Hepatocyte (in vitro differentiated cells): ENCODE measurements around the gene FAM162A. TPM values are rescaled to one million over a fixed set of nuclear protein-coding genes. Genes with fewer than 3 reads are reported as not detected.
A peak's percentile ranks its signal among the peaks of the same experiment; 100 is the strongest.

Experiments
- DNase-seq: peaks from one replicate; pipeline ENCODE4 v3.0.0-alpha.2; 2016; ENCODE audit warnings: low spot score
- H2AFZ ChIP-seq: fragments of 200-600 bp; sonication (generic); 2 replicates; pipeline ENCODE4 v1.6.0; 2016; ENCODE audit warnings: antibody characterized with exemption, mild to moderate bottlenecking
- H3K27ac ChIP-seq: fragments of 200-600 bp; sonication (generic); 2 replicates; pipeline ENCODE4 v1.5.1; 2016; ENCODE audit warnings: mild to moderate bottlenecking
- H3K27me3 ChIP-seq: fragments of 200-600 bp; sonication (generic); 2 replicates; pipeline ENCODE4 v1.6.1; 2016
- H3K36me3 ChIP-seq: fragments of 200-600 bp; sonication (generic); replicated peaks from 2 replicates; pipeline ENCODE4 v1.5.1; 2016; ENCODE audit warnings: low read depth; ENCODE audit not compliant: insufficient read depth
- H3K4me1 ChIP-seq: fragments of 200-600 bp; sonication (generic); 2 replicates; pipeline ENCODE4 v1.5.1; 2016; ENCODE audit warnings: mild to moderate bottlenecking, moderate library complexity; ENCODE audit not compliant: insufficient read depth
- H3K4me2 ChIP-seq: fragments of 200-600 bp; sonication (generic); 2 replicates; pipeline ENCODE4 v1.6.0; 2016
- H3K4me3 ChIP-seq: fragments of 200-600 bp; sonication (generic); 2 replicates; pipeline ENCODE4 v1.5.1; 2016; ENCODE audit warnings: mild to moderate bottlenecking
- H3K79me2 ChIP-seq: fragments of 200-600 bp; sonication (generic); 2 replicates; pipeline ENCODE4 v1.6.0; 2017; ENCODE audit warnings: mild to moderate bottlenecking
- H3K9me2 ChIP-seq: fragments of 200-600 bp; sonication (generic); replicated peaks from 2 replicates; pipeline ENCODE4 v1.6.0; 2017; ENCODE audit warnings: mild to moderate bottlenecking; ENCODE audit not compliant: insufficient read depth
- H3K9me3 ChIP-seq: fragments of 200-600 bp; sonication (generic); 2 replicates; pipeline ENCODE4 v1.5.1; 2016; ENCODE audit warnings: low read depth, mild to moderate bottlenecking
- H4K20me1 ChIP-seq: fragments of 200-600 bp; sonication (generic); 2 replicates; pipeline ENCODE4 v1.6.0; 2016; ENCODE audit warnings: mild to moderate bottlenecking; ENCODE audit not compliant: insufficient read depth, poor library complexity, severe bottlenecking
- EZH2 ChIP-seq: fragments of 200-600 bp; sonication (generic); IDR thresholded peaks from 2 replicates; pipeline ENCODE4 v1.6.1; 2016; ENCODE audit warnings: antibody characterized with exemption, mild to moderate bottlenecking, borderline replicate concordance
- EZH2phosphoT487 ChIP-seq: fragments of 200-600 bp; sonication (generic); IDR thresholded peaks from one replicate; pipeline ENCODE4 v1.6.1; 2018; ENCODE audit warnings: antibody characterized with exemption, mild to moderate bottlenecking, low read depth, moderate library complexity; ENCODE audit not compliant: unreplicated experiment, severe bottlenecking
- WGBS: methylation state at CpG from one replicate; pipeline ENCODE4 v1.1.6; 2016; ENCODE audit warnings: low lambda C conversion rate; ENCODE audit errors: missing lambda C conversion rate; 5-methylcytosine and 5-hydroxymethylcytosine counted together
- polyA plus RNA-seq: library from polyadenylated mRNA; unstranded; fragments of >200 nt; fragmentation: Nextera tagmentation; extraction: Ambion mirVana; gene quantifications from 2 replicates; pipeline ENCODE4 v1.2.1, GENCODE V29; 2016
- total RNA-seq: library from RNA; depleted of rRNA; stranded (reverse); fragments of >200 nt; gene quantifications from 2 replicates; pipeline ENCODE4 v1.2.3, GENCODE V29; 2014
- TF ChIP-seq, protein P1 (sequence below): fragments of 200-600 bp; sonication (generic); IDR thresholded peaks from 2 replicates; pipeline ENCODE4 v1.5.1; 2016; ENCODE audit warnings: antibody characterized with exemption, mild to moderate bottlenecking; ENCODE audit not compliant: poor library complexity

Gene FAM162A
- total and polyA plus RNA-seq, 2 experiments from 2014 or later = 50.4 to 107 TPM

DNA sequence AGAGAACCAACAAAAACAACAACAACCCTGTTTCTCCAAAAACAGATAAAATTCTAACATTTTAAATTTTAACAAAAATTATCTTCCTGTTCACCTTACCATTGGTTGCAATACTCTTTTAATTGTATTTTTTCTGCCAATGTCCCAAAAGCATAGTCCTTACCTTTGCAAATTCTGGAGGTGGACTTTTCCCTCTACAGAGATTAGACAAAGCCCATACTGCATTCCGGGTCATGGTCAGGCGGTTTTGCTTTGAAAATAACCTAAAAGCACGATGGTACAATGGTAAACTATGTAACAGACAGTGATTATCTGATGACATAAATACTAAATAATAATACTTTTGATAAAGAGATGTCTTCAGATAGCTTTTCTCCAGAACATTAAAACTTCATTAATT, 67.4 kb downstream of the FAM162A start:
- DNase-seq = no peak
- WGBS = 75% methylated on average over 3 of the region's 3 CpGs
- Histone ChIP-seq H3K4me2 (no peak overlapping the region), H3K27me3 (no peaks in the 10 kb centered on the region), H3K9me3 (no peaks in the 10 kb centered on the region), H2AFZ (no peak overlapping the region), H3K4me1 (no peaks in the 10 kb centered on the region), H3K79me2 (peaks cover 31% of the 10 kb centered on the region), H3K36me3 (no peaks in the 10 kb centered on the region), H3K9me2 (no peaks in the 10 kb centered on the region), H4K20me1 (no peaks in the 10 kb centered on the region), H3K4me3 (no peak overlapping the region), H3K27ac (no peak overlapping the region)
- TF ChIP-seq EZH2phosphoT487 = no peak
- no peak for TF ChIP-seq EZH2
- TF ChIP-seq, protein P1, sequence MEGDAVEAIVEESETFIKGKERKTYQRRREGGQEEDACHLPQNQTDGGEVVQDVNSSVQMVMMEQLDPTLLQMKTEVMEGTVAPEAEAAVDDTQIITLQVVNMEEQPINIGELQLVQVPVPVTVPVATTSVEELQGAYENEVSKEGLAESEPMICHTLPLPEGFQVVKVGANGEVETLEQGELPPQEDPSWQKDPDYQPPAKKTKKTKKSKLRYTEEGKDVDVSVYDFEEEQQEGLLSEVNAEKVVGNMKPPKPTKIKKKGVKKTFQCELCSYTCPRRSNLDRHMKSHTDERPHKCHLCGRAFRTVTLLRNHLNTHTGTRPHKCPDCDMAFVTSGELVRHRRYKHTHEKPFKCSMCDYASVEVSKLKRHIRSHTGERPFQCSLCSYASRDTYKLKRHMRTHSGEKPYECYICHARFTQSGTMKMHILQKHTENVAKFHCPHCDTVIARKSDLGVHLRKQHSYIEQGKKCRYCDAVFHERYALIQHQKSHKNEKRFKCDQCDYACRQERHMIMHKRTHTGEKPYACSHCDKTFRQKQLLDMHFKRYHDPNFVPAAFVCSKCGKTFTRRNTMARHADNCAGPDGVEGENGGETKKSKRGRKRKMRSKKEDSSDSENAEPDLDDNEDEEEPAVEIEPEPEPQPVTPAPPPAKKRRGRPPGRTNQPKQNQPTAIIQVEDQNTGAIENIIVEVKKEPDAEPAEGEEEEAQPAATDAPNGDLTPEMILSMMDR = no peak

DNA sequence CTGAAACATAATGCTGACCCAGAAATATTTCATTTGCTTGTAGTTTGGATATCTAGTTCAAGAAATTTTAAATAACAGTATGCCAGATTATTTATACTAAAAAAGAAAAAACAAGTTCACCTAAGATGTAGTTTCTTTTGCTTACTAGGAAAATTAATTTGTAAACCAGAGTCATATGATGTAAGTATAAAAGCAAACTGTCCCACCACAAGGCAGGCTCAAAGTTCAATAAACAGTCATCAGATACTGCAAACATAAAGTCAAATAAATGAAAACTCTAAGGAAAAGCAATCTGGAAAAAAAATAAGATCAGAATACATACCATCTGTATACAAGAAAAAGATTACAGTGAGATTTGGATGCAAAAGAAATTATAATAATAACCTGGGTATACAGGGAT, 72.1 kb downstream of the FAM162A start:
- H2AFZ ChIP-seq = no peak overlapping the region
- H3K4me1 ChIP-seq = peaks cover 3% of the 10 kb centered on the region
- no peaks in the 10 kb centered on the region for H3K27me3 ChIP-seq
- H3K27ac ChIP-seq = peak overlapping the region; percentile 3
- H4K20me1 ChIP-seq = no peaks in the 10 kb centered on the region
- H3K9me3 ChIP-seq = no peaks in the 10 kb centered on the region
- H3K9me2 ChIP-seq = no peaks in the 10 kb centered on the region
- peaks cover 23% of the 10 kb centered on the region for H3K79me2 ChIP-seq
- TF ChIP-seq EZH2phosphoT487 (no peak), EZH2 (no peak)
- no peak overlapping the region for H3K4me3 ChIP-seq
- H3K4me2 ChIP-seq = no peak overlapping the region
- no peaks in the 10 kb centered on the region for H3K36me3 ChIP-seq
- DNase-seq = no peak

DNA sequence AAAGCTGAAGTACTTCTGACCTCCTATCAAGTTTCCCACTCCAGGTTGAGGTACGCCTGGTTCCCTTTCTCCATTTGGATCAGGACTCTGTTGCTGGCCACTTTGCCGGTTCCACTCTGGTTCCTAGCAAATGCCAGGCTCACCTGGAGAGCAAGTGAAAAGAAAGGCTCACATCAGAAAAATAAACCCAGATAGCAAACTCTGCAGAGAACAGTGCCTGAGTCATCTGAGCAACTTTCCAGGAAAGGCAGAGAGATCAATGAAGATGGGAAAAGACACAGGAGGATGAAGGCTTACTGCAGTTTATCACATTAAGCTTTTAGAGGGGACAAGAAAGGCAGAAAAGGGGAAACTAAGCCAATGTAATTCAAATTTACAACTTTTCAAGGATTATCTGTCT, 73.7 kb downstream of the FAM162A start:
- Histone ChIP-seq H3K9me2 (no peaks in the 10 kb centered on the region), H4K20me1 (no peaks in the 10 kb centered on the region), H3K79me2 (peaks cover 30% of the 10 kb centered on the region), H3K36me3 (no peaks in the 10 kb centered on the region), H2AFZ (no peak overlapping the region), H3K4me2 (no peak overlapping the region), H3K9me3 (no peaks in the 10 kb centered on the region), H3K4me3 (no peak overlapping the region), H3K27ac (no peak overlapping the region), H3K4me1 (peaks cover 3% of the 10 kb centered on the region), H3K27me3 (no peaks in the 10 kb centered on the region)
- DNase-seq = no peak
- 89% methylated on average over 2 of the region's 2 CpGs for WGBS
- TF ChIP-seq, protein P1 = no peak
- TF ChIP-seq EZH2 = no peak
- no peak for TF ChIP-seq EZH2phosphoT487

DNA sequence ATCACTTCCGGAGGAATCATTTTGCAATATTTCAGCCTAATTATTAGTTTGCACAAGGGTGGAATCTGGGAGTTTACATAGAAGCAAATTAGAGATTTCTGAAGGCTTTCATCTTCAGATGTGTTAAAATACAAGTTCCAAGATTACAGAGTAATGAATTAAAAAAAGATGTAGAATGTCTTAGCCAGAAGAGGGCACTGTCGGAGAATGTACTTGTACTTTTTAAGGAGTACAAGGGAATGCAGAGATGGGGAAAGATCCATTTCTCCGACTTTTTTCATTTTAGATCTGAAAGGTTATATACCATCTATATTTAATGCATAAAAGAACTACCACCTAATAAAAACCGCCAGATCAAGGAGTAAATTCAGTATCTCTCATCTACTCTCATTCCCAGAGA, 75.0 kb downstream of the FAM162A start:
- no peak overlapping the region for H2AFZ ChIP-seq
- H3K9me2 ChIP-seq = no peaks in the 10 kb centered on the region
- no peak overlapping the region for H3K4me3 ChIP-seq
- DNase-seq = peak; percentile 58
- no peaks in the 10 kb centered on the region for H3K27me3 ChIP-seq
- WGBS = 54% methylated on average over 4 of the region's 4 CpGs
- no peaks in the 10 kb centered on the region for H3K36me3 ChIP-seq
- H4K20me1 ChIP-seq = no peaks in the 10 kb centered on the region
- H3K9me3 ChIP-seq = no peaks in the 10 kb centered on the region
- TF ChIP-seq, protein P1 = peak; percentile 63
- TF ChIP-seq EZH2phosphoT487 = no peak
- TF ChIP-seq EZH2 = no peak
- peaks cover 32% of the 10 kb centered on the region for H3K79me2 ChIP-seq
- H3K4me2 ChIP-seq = no peak overlapping the region
- H3K27ac ChIP-seq = no peak overlapping the region
- peaks cover 3% of the 10 kb centered on the region for H3K4me1 ChIP-seq
